WI38 (cell line): ENCODE results near the gene HAX1.
"Not testable (repeated sequence)": the region's sequence is repeated elsewhere in the genome, so short reads cannot be mapped to it uniquely, and the experiment has no call there.

ENCODE experiments used
- H3K4me3 ChIP-seq: 2 replicates; pipeline ENCODE4 v1.5.1; 2011; ENCODE audit warnings: low read depth, mild to moderate bottlenecking, control low read depth, low read length
- TF ChIP-seq, protein P1 (sequence below): IDR thresholded peaks from 2 replicates; pipeline ENCODE4 v1.5.1; 2012; ENCODE audit warnings: low read depth, mild to moderate bottlenecking, control low read depth, low read length

Gene HAX1

DNA sequence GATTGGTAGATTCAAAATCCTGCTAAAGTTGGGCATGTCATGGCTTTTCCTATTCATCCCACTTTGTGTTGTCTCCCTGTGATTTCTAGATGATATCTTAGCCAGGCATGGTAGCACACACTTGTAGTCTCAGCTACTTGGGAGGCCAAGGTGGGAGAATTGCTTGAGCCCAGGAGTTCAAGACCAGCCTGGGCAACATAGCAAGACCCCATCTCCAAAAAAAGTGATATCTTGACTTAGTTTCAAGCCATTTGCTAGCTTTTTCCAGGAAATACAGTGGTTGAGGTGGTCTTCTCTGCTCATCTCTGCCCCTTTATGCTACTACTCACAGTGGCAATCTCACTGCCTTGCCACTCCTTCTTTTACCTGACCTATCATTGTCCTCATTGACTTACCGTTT, 12.3 kb upstream of the HAX1 start:
- TF ChIP-seq, protein P1, sequence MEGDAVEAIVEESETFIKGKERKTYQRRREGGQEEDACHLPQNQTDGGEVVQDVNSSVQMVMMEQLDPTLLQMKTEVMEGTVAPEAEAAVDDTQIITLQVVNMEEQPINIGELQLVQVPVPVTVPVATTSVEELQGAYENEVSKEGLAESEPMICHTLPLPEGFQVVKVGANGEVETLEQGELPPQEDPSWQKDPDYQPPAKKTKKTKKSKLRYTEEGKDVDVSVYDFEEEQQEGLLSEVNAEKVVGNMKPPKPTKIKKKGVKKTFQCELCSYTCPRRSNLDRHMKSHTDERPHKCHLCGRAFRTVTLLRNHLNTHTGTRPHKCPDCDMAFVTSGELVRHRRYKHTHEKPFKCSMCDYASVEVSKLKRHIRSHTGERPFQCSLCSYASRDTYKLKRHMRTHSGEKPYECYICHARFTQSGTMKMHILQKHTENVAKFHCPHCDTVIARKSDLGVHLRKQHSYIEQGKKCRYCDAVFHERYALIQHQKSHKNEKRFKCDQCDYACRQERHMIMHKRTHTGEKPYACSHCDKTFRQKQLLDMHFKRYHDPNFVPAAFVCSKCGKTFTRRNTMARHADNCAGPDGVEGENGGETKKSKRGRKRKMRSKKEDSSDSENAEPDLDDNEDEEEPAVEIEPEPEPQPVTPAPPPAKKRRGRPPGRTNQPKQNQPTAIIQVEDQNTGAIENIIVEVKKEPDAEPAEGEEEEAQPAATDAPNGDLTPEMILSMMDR: no peak
- no peak overlapping the region for H3K4me3 ChIP-seq

DNA sequence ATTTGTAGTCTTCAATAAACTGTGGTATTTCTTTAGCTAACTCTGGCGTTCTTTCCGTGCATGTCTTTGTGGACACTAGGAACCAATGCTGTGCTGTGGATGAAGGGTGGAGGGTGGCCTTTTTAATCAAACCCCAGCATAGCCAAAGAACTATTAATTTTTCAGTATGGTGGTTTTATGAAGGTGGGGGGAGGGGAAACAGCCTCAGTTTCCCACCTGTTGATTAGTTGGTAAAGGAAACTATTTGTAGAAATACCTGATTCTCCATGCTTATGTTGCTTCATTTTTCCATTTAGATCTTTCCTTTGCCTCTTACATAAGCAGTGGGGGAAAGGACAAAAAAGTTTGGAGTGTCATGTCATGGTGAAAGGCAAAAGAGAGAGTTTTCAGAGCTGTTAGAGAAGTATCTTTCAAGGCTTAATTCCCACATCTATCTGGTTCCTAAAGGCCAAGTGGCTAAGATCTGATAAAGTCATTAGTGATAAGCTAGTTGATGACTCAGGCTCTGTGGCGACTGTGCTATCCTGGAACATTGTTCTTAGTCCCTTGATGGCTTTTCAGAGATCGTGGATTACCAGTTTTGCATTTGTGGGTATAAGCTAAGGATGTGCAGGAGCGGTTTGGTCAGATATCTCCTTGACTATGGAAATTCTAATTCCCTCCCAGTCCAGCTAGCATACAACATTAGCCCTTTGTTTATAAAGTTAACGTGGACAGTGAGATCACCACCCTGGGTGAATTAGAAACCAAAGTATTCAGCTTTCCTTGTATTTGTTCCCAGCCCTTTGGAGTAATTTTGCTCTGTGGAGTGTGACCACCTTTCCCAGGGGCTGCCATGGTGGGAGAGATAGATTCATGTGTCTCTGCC, 8.7 kb upstream of the HAX1 start:
- no peak overlapping the region for H3K4me3 ChIP-seq
- TF ChIP-seq, protein P1: no peak

DNA sequence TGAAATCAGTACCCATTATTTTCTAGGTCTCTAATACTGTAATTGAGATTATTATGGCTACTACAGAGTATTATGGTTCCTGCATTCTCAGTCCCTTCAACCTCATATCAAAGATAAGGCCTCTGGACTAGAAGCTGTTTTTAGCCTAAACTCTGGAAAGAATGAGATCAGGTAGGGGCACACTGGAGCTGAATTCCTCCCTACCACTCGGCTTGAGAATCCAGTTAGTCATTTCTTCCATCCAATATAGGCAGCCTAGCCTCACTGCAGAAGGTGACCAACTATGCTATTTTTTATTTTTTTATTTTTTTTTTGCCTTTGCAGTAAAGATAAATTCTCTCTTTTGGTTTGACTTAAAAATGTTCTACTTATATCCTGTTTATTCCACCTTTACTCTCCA, 8.0 kb upstream of the HAX1 start:
- TF ChIP-seq, protein P1: no peak
- H3K4me3 ChIP-seq: no peak overlapping the region

DNA sequence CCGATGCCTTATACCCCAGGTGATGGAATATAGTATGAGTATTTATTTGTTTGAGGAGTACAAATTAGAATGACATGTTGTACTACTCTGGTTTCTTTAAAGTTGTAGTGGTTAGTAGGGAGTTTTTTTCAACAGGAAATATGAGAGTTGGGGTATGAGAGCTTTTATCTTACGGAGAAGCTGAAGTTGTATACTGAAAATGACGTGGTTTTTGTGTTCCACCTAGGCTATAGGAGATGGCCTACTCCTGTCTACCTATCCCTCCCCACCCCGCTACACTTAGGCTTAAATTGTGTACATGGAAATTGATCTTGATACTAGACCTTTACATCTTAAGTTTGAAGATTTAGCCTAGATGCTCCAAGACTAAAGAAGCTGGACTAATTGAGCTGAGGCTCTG, 6.8 kb upstream of the HAX1 start:
- no peak overlapping the region for H3K4me3 ChIP-seq
- TF ChIP-seq, protein P1: no peak

DNA sequence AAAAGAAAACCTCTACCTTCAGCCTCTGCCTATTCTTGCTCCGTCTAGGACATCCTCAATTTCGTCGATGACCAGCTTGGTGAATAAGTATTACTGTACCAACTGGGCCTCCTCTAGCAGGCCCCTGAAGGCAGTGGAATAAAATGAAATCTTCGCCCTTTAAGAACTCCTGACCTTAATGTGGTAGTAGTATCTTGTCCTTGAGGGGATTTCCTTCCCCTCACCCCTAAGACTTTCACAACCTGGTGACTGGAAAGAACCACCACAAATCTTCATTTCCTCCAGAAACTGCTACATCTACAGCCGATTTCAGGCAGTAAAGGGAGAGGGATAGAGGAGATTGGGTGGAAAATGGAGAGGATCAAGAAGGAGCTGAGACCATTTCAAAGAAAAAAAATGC, 1.6 kb upstream of the HAX1 start:
- no peak overlapping the region for H3K4me3 ChIP-seq
- TF ChIP-seq, protein P1: no peak

DNA sequence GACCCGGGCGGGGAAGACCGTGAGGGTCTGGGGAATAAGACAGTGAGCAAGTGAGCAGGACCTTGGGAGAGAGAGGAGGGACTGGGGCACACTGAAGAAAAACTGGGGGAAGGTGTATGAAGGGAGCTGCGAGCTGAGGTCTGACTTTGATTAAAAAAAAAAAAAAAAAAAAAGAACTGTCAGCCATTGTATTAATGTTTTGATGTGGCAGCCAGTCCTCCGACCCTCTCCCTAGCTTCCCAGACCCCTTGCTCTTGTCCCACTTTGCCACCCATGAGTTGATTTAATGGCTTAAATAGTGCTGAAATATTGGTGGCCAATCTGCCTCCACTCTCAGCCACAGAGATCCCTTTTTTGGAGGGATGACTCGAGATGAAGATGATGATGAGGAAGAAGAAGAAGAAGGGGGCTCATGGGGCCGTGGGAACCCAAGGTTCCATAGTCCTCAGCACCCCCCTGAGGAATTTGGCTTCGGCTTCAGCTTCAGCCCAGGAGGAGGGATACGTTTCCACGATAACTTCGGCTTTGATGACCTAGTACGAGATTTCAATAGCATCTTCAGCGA, 652 bp downstream of the HAX1 start:
- H3K4me3 ChIP-seq: peak overlapping the region; percentile 84
- TF ChIP-seq, protein P1: no peak

DNA sequence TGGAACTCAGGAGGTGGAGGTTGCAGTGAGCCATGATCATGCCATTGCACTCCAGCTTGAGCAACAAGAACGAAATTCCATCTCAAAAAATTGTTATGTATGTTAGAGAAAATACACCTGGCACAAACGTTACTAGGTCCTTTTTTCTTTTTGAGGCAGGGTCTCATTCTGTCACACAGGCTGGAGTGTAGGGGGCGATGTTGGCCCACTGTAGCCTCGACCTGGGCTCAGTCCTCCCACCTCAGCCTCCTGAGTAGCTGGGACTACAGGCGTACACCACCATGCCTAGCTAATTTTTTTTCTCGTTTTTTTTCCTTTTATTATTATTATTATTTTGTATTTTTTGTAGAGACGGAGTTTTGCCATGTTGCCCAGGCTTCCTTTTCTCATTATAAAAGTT, 4.4 kb downstream of the HAX1 start:
- TF ChIP-seq, protein P1: no peak
- no peak overlapping the region for H3K4me3 ChIP-seq

DNA sequence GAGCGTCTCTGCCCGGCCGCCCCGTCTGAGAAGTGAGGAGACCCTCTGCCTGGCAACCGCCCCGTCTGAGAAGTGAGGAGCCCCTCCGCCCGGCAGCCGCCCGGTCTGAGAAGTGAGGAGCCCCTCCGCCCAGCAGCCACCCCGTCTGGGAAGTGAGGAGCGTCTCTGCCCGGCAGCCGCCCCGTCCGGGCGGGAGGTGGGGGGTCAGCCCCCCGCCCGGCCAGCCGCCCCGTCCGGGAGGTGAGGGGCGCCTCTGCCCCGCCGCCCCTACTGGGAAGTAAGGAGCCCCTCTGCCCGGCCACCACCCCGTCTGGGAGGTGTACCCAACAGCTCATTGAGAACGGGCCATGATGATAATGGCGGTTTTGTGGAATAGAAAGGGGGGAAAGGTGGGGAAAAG, 15.2 kb downstream of the HAX1 start:
- not testable (repeated sequence) for H3K4me3 ChIP-seq
